HEK293T (cell line): Measurements from ENCODE around the gene RRAGC.

Experiments
- CTCF ChIA-PET: fragments of 350-600 bp; formaldehyde crosslinking; extraction: SDS; loops from one replicate; lab custom pipeline; 2021; ENCODE audit warnings: antibody characterized with exemption, inconsistent platforms; lab: Yijun Ruan, JAX
- POLR2A ChIA-PET: fragments of 350-600 bp; formaldehyde crosslinking; extraction: SDS; loops from one replicate; lab custom pipeline; 2020; ENCODE audit warnings: antibody characterized with exemption, inconsistent platforms; lab: Yijun Ruan, JAX
- DNase-seq: peaks from one replicate; pipeline ENCODE4 v3.0.0; 2012; ENCODE audit warnings: mixed read lengths; ENCODE audit errors: extremely low spot score
- ARNT ChIP-seq: fragments of 450-650 bp; IDR thresholded peaks from 2 replicates; pipeline ENCODE4 v1.6.1; 2017; ENCODE audit warnings: mild to moderate bottlenecking
- BHLHE40 ChIP-seq: fragments of 450-650 bp; IDR thresholded peaks from 2 replicates; pipeline ENCODE4 v1.6.1; 2016; ENCODE audit warnings: mild to moderate bottlenecking, moderate library complexity, borderline replicate concordance
- CTBP1 ChIP-seq: fragments of 450-650 bp; IDR thresholded peaks from 2 replicates; pipeline ENCODE4 v1.6.1; 2016; ENCODE audit warnings: borderline replicate concordance
- ELF4 ChIP-seq: fragments of 450-650 bp; IDR thresholded peaks from 2 replicates; pipeline ENCODE4 v1.6.1; 2017; ENCODE audit warnings: antibody characterized with exemption
- FOXA1 ChIP-seq: fragments of 450-650 bp; IDR thresholded peaks from 2 replicates; pipeline ENCODE4 v1.6.1; 2016; ENCODE audit warnings: mild to moderate bottlenecking
- FOXK2 ChIP-seq: fragments of 450-650 bp; IDR thresholded peaks from 2 replicates; pipeline ENCODE4 v1.6.1; 2016; ENCODE audit warnings: mild to moderate bottlenecking
- FOXM1 ChIP-seq: fragments of 450-650 bp; IDR thresholded peaks from 2 replicates; pipeline ENCODE4 v1.6.1; 2017; ENCODE audit warnings: mild to moderate bottlenecking, borderline replicate concordance
- HDGF ChIP-seq: fragments of 450-650 bp; IDR thresholded peaks from 2 replicates; pipeline ENCODE4 v1.6.1; 2017; ENCODE audit warnings: antibody characterized with exemption, borderline replicate concordance
- L3MBTL2 ChIP-seq: fragments of 450-650 bp; conservative IDR thresholded peaks from 2 replicates; pipeline ENCODE4 v1.6.1; 2016; ENCODE audit warnings: mild to moderate bottlenecking
- LEF1 ChIP-seq: fragments of 450-650 bp; IDR thresholded peaks from 2 replicates; pipeline ENCODE4 v1.6.1; 2017; ENCODE audit warnings: mild to moderate bottlenecking, borderline replicate concordance
- NFRKB ChIP-seq: fragments of 450-650 bp; IDR thresholded peaks from 2 replicates; pipeline ENCODE4 v1.6.1; 2016; ENCODE audit warnings: mild to moderate bottlenecking, moderate library complexity
- SP1 ChIP-seq: fragments of 450-650 bp; IDR thresholded peaks from 2 replicates; pipeline ENCODE4 v1.6.1; 2017
- SUZ12 ChIP-seq: fragments of 450-650 bp; IDR thresholded peaks from 2 replicates; pipeline ENCODE4 v1.6.1; 2016; ENCODE audit warnings: mild to moderate bottlenecking
- TARDBP ChIP-seq: fragments of 450-650 bp; IDR thresholded peaks from 2 replicates; pipeline ENCODE4 v1.6.1; 2016
- ZNF384 ChIP-seq: fragments of 450-650 bp; IDR thresholded peaks from 2 replicates; pipeline ENCODE4 v1.6.1; 2016
- TF ChIP-seq, protein P1 (sequence below): fragments of 450-650 bp; IDR thresholded peaks from 2 replicates; pipeline ENCODE4 v1.6.1; 2016

RRAGC gene, protein sequence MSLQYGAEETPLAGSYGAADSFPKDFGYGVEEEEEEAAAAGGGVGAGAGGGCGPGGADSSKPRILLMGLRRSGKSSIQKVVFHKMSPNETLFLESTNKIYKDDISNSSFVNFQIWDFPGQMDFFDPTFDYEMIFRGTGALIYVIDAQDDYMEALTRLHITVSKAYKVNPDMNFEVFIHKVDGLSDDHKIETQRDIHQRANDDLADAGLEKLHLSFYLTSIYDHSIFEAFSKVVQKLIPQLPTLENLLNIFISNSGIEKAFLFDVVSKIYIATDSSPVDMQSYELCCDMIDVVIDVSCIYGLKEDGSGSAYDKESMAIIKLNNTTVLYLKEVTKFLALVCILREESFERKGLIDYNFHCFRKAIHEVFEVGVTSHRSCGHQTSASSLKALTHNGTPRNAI

DNA sequence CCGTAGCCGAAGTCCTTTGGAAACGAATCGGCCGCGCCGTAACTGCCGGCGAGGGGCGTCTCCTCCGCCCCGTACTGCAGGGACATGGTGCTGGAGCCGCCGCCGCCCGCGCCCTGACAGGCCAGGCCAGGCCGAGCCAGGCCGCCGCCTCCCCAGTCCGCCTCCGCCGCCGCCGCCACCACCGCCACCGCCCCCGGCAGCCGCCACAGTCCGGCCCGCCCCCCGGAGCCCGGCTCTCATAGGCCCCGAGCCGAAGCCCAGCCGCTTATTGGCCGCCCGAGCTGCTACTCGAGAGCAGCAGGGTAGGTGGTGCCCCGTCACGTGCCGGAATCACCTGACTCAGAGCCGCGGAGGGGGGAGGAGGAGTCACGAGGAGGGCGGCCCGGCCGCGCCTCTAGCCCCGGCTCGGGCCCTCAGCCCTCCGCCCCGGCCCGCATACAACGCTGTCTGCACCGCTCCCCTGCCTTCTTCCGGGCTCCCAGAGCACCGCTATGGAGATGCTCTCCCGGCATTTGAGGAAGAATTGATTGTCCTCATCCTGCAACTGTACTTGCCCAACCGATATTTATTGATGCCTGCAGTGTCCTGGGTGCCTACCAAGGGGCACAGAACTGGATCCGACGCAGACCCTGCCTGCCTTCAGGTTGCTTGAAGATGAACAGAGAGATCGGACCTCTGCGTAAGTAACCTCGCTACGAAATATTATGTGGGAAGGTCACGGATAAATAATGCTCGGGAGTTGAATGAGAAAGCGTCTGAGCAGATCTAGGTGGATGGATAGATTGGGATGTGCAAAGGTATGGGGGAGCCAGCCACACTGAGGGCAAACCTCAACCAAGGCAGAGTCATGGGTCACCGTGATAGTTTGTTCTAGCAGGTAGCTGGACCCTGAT, at the start of gene RRAGC:
RRAGC (minus strand) TSS at position 212 of the 893 bp plus-strand sequence; CDS start at position 86, 126 bp downstream.
- TF ChIP-seq NFRKB (no peak), HDGF (no peak), TARDBP (no peak), SUZ12 (no peak), FOXM1 (no peak; the same call in 1 of the 2 replicates), L3MBTL2 (peak; percentile 48), ELF4 (peak; percentile 18; the same call in 1 of the 2 replicates), FOXK2 (no peak)
- TF ChIP-seq, protein P1, sequence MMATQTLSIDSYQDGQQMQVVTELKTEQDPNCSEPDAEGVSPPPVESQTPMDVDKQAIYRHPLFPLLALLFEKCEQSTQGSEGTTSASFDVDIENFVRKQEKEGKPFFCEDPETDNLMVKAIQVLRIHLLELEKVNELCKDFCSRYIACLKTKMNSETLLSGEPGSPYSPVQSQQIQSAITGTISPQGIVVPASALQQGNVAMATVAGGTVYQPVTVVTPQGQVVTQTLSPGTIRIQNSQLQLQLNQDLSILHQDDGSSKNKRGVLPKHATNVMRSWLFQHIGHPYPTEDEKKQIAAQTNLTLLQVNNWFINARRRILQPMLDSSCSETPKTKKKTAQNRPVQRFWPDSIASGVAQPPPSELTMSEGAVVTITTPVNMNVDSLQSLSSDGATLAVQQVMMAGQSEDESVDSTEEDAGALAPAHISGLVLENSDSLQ = peak; percentile 98
- CTCF ChIA-PET = interaction anchor here (0.6 kb wide), 1 partner anchor 23 kb away, joined by 3 read pairs; no protein-coding TSS in a partner anchor
- peak; percentile 99 for DNase-seq
- POLR2A ChIA-PET = interaction anchor here (0.7 to 1.3 kb wide), 3 partner anchors 13 to 166 kb away, joined by 4 to 6 read pairs (median 4); partner anchors contain the start of genes MYCBP and NDUFS5

DNA sequence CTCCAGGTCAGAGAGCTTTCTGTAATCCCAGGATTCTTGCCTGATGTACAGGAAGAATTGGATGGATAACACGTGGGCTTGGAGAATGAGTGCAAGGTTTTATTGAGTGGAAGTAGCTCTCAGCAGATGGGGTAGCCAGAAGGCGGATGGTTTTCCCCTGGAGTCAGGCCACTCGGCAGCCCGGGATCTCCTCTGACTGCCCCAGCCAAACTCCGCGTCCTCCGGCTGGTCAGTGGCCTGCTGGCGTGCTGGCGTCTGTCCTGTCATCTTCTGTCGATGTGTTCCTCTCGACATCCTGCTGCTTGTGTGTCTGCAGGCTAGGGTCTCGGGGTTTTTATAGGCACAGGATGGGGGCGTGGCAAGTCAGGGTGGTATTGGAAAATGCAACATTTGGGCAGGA, 49.2 kb upstream of the RRAGC start:
- TF ChIP-seq HDGF = no peak
- TF ChIP-seq LEF1 = no peak
- no peak for TF ChIP-seq CTBP1
- TF ChIP-seq FOXM1 = no peak
- no peak for TF ChIP-seq ARNT
- no peak for TF ChIP-seq SUZ12
- TF ChIP-seq ZNF384 = no peak
- no peak for TF ChIP-seq L3MBTL2
- DNase-seq = no peak
- ChIA-PET POLR2A (no interaction called here), CTCF (no interaction called here)

DNA sequence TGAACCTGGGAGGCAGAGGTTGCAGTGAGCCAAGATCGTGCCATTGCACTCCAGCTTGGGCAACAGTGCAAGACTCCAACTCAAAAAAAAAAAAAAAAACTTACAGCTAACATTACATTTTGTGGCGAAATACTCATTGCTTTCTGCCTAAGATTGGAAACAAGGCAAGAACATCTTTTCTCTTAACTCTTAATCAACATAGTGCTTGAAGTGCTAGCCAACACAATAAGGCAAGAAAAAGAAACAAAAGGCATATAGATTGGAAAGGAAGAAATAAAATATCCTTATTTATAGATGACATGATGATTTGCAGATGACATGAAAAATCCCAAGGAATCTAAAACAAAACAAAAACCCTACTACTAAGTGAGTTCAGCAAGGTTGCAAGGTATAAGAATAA, 46.4 kb upstream of the RRAGC start:
- POLR2A ChIA-PET = no interaction called here
- CTCF ChIA-PET = no interaction called here
- DNase-seq = no peak
- TF ChIP-seq ELF4 (no peak), CTBP1 (no peak), FOXK2 (no peak), SP1 (no peak), L3MBTL2 (no peak), NFRKB (no peak), ARNT (no peak), ZNF384 (no peak), HDGF (no peak), SUZ12 (no peak), FOXM1 (no peak), TARDBP (no peak), BHLHE40 (no peak), LEF1 (no peak), FOXA1 (no peak)
- TF ChIP-seq, protein P1 = no peak

DNA sequence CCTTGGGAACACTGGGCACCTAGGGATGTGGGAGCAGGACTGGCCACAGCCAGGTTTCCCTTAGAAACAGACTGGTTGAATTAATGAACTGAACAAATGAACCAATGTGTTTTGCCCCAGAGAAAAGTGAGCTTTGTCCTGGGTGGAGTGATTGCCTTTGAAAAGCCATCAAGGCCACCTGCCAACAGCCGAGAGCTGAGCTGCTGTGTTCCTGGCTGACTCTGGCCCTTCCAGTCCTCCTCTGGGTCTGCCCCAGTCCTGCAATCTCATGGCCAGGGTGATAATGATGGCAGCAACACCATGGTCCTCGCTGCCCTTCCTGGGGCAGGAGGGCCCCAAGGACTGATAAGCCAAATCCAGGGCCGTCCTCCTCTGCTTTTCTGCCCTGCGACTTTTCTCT, 40.0 kb upstream of the RRAGC start:
- ChIA-PET CTCF (no interaction called here), POLR2A (no interaction called here)
- no peak for DNase-seq
- TF ChIP-seq SP1 (no peak), L3MBTL2 (no peak), LEF1 (no peak), TARDBP (no peak), SUZ12 (no peak), CTBP1 (no peak), FOXK2 (no peak), ZNF384 (no peak), NFRKB (no peak), ELF4 (no peak), HDGF (no peak), FOXA1 (no peak), FOXM1 (no peak), BHLHE40 (no peak), ARNT (no peak)
- TF ChIP-seq, protein P1 = no peak

DNA sequence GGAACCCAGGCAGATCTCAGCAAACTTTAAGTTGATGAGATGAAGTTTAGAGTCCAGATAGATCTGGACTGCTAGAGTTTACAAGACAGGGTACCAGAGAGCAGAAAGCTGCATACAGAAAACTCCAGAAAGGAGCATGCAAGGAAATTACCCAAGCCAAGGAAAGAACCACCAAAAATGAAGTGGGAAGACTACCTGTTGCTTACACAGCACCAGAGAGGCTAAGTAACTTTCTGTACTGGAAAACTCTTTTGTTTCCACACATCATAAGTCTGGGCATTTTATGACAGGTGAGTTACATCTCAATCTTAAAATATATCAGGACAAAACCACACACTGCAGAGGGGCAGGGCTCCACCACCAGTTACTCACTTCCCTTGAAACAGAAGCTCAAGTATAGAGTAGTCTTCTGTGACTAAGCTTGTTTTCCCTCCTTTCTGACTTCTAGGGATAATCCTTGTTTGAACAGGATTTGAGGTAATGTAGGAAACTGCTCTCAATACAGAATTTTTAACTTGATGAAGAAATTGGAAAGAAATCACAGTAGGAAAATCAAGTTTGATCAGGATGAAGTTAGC, 39.2 kb upstream of the RRAGC start:
- POLR2A ChIA-PET = no interaction called here
- CTCF ChIA-PET = no interaction called here
- no peak for DNase-seq
- TF ChIP-seq NFRKB (no peak), CTBP1 (no peak), FOXK2 (no peak), SUZ12 (no peak), SP1 (no peak), LEF1 (no peak), FOXA1 (no peak)
